Measurements from ENCODE around the gene ITGA3. TPM values are rescaled to one million over a fixed set of nuclear protein-coding genes. Genes with fewer than 3 reads are reported as not detected.

Gene ITGA3
- total RNA-seq, 2 donors from 2014 or later, result 16.6 to 21.7 TPM

DNA sequence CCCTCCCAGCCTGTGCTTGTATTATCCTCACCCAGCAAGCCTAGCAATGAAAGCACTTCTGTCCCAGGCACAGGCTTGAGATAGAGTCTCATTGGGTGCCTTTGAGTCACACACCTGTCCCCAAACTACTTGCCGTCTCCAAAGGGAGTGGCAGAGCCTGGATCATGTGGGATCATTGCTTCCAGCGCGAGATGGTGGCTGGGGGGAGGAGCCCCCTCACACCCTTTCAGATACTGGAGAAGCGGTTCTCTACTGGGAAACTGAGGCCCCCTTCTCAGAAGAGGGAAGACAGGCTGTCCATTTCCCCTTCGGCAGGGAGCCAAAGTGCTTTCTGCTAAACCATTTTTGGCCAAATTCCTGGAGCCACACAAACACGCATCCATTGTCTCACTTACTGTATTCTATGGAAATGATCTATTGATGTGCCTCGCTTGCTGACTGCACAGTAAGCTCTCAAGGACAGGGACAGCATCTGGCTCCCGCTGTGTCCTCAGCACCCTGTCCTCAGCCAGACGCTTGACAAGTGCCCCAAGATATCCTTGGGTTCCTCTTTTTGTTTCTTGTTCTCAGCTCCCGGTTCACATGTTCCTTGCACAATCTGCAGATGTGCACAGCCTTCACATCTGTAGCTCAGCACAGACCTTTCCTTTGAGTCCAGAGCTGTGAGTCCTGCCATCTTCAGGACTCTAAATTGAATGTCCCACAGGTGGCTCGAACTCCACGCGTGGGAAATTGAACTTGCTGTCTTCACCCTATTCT is 34.9 kb upstream of the ITGA3 start:
- Histone ChIP-seq H3K27me3 (ENCODE audit: control insufficient read depth, insufficient read depth, low read length, poor library complexity, severe bottlenecking) (peaks cover 5% of the 10 kb centered on the region), H3K4me1 (ENCODE audit: control insufficient read depth, insufficient read depth, low read length) (no peaks in the 10 kb centered on the region), H3K36me3 (ENCODE audit: control insufficient read depth, insufficient read depth, low read length) (no peaks in the 10 kb centered on the region), H3K9ac (ENCODE audit: extremely low read depth, low read length, poor library complexity, severe bottlenecking) (no peak overlapping the region), H3K27ac (ENCODE audit: low read depth, low read length) (no peak overlapping the region), H3K9me3 (ENCODE audit: control insufficient read depth, low read length) (no peaks in the 10 kb centered on the region), H3K4me3 (ENCODE audit: low read length) (no peak overlapping the region)
- Mint-ChIP-seq H3K27me3 (ENCODE audit: insufficient read depth) (peaks cover 26% of the 10 kb centered on the region), H3K36me3 (ENCODE audit: low read depth) (no peaks in the 10 kb centered on the region), H3K4me3 (no peak overlapping the region), H3K9me3 (no peaks in the 10 kb centered on the region), H3K27ac (no peak overlapping the region), H3K4me1 (no peaks in the 10 kb centered on the region)
- TF ChIP-seq, protein P1, sequence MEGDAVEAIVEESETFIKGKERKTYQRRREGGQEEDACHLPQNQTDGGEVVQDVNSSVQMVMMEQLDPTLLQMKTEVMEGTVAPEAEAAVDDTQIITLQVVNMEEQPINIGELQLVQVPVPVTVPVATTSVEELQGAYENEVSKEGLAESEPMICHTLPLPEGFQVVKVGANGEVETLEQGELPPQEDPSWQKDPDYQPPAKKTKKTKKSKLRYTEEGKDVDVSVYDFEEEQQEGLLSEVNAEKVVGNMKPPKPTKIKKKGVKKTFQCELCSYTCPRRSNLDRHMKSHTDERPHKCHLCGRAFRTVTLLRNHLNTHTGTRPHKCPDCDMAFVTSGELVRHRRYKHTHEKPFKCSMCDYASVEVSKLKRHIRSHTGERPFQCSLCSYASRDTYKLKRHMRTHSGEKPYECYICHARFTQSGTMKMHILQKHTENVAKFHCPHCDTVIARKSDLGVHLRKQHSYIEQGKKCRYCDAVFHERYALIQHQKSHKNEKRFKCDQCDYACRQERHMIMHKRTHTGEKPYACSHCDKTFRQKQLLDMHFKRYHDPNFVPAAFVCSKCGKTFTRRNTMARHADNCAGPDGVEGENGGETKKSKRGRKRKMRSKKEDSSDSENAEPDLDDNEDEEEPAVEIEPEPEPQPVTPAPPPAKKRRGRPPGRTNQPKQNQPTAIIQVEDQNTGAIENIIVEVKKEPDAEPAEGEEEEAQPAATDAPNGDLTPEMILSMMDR (conservative IDR thresholded peaks at IDR 0.05), result no peak
- 82 to 84% methylated on average over 12 to 13 of the region's 13 CpGs for WGBS, 2 experiments (ENCODE audit: insufficient coverage in 1 of 2, insufficient read length in 1 of 2)
- no peak for DNase-seq

DNA sequence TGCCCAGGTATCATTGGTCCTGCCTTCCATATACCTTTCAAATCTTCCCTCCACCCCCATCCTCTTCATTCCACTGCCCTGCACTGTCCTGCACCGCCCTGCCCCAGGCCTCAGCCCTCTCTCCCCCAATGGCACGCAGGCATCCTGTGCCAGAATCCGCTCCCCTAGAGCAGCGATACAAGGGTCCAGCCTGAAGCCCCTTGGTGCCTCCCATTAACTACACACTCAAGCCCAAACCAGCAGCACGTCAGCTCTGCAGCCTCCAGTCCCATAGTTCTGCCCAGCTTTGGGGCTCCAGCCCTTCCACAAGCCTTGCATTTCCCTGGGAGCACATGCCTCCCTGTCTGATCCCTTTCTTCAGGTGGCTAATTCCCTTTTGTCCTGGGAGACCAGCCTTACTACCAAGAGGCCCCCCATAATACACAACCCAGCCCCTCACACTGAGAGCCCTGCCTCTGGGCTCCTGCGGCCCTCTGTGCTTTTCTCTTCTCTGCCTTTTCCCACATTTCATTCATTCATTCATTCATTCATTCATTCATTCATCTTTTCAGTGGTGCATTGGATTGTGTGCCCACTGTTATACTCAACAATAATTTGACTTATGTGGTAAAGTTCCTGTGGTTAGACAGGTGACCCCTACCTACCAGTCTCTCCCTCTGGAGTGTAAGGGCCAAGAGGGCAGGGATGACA is 34.1 kb upstream of the ITGA3 start:
- H3K4me3 ChIP-seq (ENCODE audit: low read length), result no peak overlapping the region
- TF ChIP-seq, protein P1 (conservative IDR thresholded peaks at IDR 0.05), result no peak
- no peaks in the 10 kb centered on the region for H3K9me3 ChIP-seq (ENCODE audit: control insufficient read depth, low read length)
- Mint-ChIP-seq H3K27me3 (ENCODE audit: insufficient read depth) (peaks cover 25% of the 10 kb centered on the region), H3K36me3 (ENCODE audit: low read depth) (no peaks in the 10 kb centered on the region), H3K4me1 (no peaks in the 10 kb centered on the region), H3K27ac (no peak overlapping the region), H3K4me3 (no peak overlapping the region), H3K9me3 (no peaks in the 10 kb centered on the region)
- no peak overlapping the region for H3K9ac ChIP-seq (ENCODE audit: extremely low read depth, low read length, poor library complexity, severe bottlenecking)
- H3K27ac ChIP-seq (ENCODE audit: low read depth, low read length), result no peak overlapping the region
- no peak for DNase-seq
- H3K4me1 ChIP-seq (ENCODE audit: control insufficient read depth, insufficient read depth, low read length), result no peaks in the 10 kb centered on the region
- 91 to 96% methylated on average over 6 of the region's 6 CpGs for WGBS, 2 experiments (ENCODE audit: insufficient coverage in 1 of 2, insufficient read length in 1 of 2)
- no peaks in the 10 kb centered on the region for H3K36me3 ChIP-seq (ENCODE audit: control insufficient read depth, insufficient read depth, low read length)
- peaks cover 5% of the 10 kb centered on the region for H3K27me3 ChIP-seq (ENCODE audit: control insufficient read depth, insufficient read depth, low read length, poor library complexity, severe bottlenecking)

DNA sequence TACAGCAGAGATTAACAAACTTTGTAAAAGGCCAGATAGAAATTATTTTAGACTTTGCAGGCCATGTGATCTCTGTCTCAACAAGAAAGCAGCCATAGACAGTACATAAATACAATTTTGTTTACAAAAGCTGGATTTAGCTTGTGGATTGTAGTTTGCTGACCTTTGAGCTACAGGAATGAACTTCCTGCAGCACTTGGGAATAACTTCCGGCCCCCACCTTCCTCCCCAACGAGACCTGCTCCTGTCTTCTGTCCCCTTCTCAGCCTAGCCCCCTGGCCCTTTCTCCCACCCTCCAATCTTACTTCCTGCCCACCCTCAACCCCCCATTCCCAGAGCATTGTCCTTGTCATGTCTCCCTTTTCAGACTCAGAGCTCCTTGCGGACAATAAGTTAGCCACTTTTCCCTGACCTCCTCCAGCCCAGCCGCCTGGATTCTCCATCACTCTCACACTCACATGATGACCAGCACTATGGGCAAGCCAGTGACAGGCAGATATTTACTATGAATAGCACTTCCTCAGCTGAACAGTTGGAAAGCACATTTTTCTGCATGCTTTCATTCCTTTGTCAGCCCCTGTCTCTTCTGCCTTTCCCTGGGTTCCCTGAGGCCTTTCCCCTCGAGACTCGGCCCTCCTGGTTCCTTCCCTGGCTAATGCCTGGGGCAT is 33.3 kb upstream of the ITGA3 start:
- no peak overlapping the region for H3K27ac Mint-ChIP-seq

More for the DNA sequence above, 33.3 kb upstream of the ITGA3 start:
- 87 to 96% methylated on average over 3 to 6 of the region's 6 CpGs for WGBS, 2 experiments (ENCODE audit: insufficient coverage in 1 of 2, insufficient read length in 1 of 2)
- no peaks in the 10 kb centered on the region for H3K9me3 ChIP-seq (ENCODE audit: control insufficient read depth, low read length)
- H3K36me3 ChIP-seq (ENCODE audit: control insufficient read depth, insufficient read depth, low read length), result no peaks in the 10 kb centered on the region
- H3K27me3 Mint-ChIP-seq (ENCODE audit: insufficient read depth), result peaks cover 26% of the 10 kb centered on the region
- H3K27ac ChIP-seq (ENCODE audit: low read depth, low read length), result no peak overlapping the region
- no peaks in the 10 kb centered on the region for H3K36me3 Mint-ChIP-seq (ENCODE audit: low read depth)
- H3K4me3 ChIP-seq (ENCODE audit: low read length), result no peak overlapping the region
- DNase-seq, result no peak
- H3K9me3 Mint-ChIP-seq, result no peaks in the 10 kb centered on the region
- no peak overlapping the region for H3K4me3 Mint-ChIP-seq
- H3K4me1 Mint-ChIP-seq, result peaks cover 3% of the 10 kb centered on the region
- no peak overlapping the region for H3K9ac ChIP-seq (ENCODE audit: extremely low read depth, low read length, poor library complexity, severe bottlenecking)
- TF ChIP-seq, protein P1 (conservative IDR thresholded peaks at IDR 0.05), result no peak
- peaks cover 10% of the 10 kb centered on the region for H3K27me3 ChIP-seq (ENCODE audit: control insufficient read depth, insufficient read depth, low read length, poor library complexity, severe bottlenecking)
- H3K4me1 ChIP-seq (ENCODE audit: control insufficient read depth, insufficient read depth, low read length), result no peaks in the 10 kb centered on the region

All from endodermal cell (in vitro differentiated cells).